Amniotic epithelial cell (primary cell): ENCODE measurements around the gene NUP98.
"Not testable (repeated sequence)": the region's sequence is repeated elsewhere in the genome, so short reads cannot be mapped to it uniquely, and the experiment has no call there.

Experiments
- DNase-seq: peaks from one replicate; pipeline ENCODE4 v3.0.0-alpha.2; 2010; ENCODE audit warnings: low read depth

The NUP98 gene

GRCh38 chr11:3826721-3827120 lies 29.4 kb upstream of the NUP98 start:
- no peak for DNase-seq

- DNase-seq: no peak
Observed at GRCh38 chr11:3825473-3826154, 28.3 kb upstream of the NUP98 start.

DNA sequence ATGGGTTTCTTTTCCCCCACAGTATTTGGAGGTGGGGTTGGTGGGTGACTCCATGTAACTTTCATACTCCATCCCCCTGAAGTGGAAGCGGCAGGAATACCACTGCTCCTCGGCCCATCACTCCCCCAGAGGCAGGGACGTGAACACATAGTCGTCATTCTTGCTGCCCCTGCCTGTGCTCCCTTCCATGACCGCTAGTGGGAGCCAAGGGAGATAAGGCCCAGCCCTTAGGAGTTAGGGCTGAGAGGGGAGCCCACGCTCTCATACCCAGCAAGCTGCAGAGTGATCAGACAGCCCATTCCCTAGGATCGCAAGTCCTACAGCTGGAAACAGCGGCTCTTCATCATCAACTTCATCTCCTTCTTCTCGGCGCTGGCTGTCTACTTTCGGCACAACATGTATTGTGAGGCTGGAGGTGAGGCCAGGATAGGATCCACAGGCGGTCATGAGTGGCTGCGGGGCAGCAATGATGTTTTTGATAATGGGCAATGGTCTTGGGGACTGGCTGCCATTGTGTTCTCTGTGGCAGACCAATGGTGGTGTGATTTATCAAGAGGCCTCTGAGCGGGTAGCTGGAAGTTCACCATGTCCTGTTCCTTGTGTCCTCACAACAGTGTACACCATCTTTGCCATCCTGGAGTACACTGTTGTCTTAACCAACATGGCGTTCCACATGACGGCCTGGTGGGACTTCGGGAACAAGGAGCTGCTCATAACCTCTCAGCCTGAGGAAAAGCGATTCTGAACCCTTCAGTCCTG lies 27.5 kb upstream of the NUP98 start:
- peak; percentile 55 for DNase-seq

DNA sequence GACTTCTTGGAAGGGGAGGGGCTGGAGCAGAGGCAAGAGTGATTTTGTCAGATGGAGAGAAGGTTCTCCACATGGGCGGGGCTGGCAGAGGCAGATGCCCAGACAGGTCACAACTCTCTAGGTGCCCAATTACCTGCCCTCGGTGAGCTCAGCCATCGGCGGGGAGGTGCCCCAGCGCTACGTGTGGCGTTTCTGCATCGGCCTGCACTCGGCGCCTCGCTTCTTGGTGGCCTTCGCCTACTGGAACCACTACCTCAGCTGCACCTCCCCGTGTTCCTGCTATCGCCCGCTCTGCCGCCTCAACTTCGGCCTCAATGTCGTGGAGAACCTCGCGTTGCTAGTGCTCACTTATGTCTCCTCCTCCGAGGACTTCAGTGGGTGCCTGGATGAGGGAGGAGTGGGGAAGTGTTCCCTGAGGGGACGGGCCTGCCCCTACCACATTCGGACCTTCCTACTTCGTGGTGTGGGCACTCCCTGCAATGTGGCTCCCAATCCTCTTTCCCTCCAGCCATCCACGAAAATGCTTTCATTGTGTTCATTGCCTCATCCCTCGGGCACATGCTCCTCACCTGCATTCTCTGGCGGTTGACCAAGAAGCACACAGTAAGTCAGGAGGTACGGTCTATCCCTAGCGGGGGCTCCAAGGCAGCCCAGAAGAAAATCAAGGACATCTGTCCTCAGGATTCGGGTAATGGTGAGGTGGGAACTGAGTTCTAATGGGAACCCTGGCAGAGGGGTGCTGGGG lies 26.6 kb upstream of the NUP98 start:
- DNase-seq: no peak

DNA sequence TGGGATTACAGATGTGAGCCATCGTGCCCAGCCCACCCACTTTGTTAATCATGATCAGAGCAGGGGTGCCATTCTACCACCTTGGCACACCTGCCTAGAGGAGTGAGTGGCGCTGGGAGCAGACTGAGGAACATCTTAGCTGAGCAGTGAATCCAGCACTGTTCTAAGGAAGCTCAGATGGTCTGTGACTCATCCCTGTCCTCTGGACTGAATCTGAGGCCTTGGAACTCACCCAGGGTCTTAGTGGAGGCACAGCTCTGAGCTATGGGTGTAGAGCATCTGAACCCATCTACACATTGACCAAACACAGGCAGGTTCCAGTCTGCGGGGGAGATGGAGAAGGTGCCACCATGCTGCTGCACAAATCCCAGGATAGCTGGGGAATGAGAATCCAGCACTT lies 25.9 kb upstream of the NUP98 start:
- peak; percentile 80 for DNase-seq

DNA sequence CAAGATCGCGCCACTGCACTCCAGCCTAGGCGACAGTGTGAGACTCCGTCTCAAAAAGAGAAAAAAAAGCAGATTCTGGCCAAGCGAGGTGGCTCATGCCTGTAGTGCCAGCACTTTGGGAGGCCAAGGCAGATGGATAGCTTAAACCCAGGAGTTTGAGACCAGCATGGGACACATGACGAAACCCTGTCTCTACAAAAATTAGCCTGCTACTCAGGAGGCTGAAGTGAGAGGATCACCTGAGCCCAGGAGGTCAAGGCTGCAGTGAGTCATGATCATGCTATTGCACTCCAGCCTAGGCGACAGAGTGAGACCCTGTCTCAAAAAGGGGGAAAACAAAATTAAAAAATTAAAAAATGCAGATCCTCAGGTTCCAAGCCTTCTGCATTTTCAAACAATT lies 25.0 kb upstream of the NUP98 start:
- no peak for DNase-seq

DNA sequence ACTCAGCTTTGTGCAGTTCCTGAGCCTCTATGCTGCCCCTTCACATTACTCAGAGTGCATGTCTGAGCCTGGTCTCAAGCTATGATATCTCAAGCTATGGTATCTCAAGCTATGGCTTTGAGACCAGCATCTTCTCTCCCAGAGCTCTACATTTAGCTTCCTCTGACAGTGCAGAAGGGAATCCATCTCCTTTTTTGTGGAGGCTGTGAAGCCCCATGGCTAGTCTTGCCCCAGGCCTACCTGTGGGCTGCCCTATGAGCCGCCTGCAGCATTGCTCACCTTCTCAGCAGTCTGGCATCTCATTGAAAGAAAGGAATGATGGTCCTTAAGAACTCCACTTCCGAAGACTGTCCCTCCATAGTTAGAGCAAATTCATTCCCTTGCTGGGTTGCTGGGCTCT lies 23.6 kb upstream of the NUP98 start:
- DNase-seq: no peak

- no peak for DNase-seq
Observed at GRCh38 chr11:3817181-3817800, 19.9 kb upstream of the NUP98 start.

GRCh38 chr11:3816673-3817072 lies 19.3 kb upstream of the NUP98 start:
- no peak for DNase-seq

DNA sequence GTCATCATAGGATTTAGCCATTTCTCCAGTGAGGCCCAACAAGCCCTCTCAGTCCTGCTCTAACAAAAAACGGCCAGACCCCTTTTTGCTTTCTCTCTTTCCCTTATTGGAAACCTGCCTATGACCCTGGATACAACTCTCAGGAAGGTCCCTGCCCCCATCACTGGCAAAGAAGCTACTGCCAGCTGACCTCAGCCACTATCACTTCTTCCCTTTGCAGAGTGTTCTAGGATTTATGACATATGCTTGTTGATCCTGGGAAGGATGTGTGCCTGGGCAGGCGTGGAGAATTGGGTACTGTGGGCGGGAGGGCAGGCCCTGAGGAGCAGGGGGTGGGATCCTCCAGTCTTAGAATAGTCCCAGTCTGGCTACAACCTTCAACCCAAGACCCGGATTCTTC lies 18.5 kb upstream of the NUP98 start:
- DNase-seq: no peak

GRCh38 chr11:3814832-3815231 lies 17.5 kb upstream of the NUP98 start:
- not testable (repeated sequence) for DNase-seq

DNA sequence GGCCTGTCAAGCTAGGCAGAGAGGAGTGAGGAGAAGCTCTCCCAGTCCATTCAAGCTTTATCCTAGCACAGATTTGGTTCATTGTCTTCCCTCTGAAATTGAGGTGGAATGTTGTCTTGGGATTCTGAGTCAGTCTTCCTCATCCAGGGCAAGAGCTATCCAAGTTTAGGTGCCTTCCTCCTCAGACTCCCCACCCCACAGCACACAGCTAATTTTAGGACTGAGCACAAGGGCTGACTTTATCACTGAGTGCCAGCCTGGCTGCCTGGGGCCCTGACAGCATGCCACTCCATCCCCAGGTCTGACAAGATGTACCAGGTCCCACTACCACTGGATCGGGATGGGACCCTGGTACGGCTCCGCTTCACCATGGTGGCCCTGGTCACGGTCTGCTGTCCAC lies 13.6 kb upstream of the NUP98 start:
- DNase-seq: no peak

GRCh38 chr11:3810446-3810845 lies 13.1 kb upstream of the NUP98 start:
- no peak for DNase-seq

DNA sequence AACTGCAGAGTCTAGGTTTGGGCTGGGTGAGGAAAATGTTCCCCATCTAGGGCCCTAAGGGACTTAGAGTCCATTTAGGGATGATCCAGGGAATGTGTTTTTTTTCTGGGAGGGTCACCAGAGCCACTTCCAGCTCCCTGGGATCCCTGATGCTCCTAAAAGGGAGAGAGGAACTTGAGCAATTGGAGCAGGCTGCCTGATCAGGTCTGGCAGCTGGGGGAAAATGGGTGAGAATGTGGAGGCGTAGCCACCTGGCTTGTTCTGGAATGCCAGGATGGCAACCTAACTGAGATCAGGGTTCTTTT lies 12.2 kb upstream of the NUP98 start:
- no peak for DNase-seq

DNA sequence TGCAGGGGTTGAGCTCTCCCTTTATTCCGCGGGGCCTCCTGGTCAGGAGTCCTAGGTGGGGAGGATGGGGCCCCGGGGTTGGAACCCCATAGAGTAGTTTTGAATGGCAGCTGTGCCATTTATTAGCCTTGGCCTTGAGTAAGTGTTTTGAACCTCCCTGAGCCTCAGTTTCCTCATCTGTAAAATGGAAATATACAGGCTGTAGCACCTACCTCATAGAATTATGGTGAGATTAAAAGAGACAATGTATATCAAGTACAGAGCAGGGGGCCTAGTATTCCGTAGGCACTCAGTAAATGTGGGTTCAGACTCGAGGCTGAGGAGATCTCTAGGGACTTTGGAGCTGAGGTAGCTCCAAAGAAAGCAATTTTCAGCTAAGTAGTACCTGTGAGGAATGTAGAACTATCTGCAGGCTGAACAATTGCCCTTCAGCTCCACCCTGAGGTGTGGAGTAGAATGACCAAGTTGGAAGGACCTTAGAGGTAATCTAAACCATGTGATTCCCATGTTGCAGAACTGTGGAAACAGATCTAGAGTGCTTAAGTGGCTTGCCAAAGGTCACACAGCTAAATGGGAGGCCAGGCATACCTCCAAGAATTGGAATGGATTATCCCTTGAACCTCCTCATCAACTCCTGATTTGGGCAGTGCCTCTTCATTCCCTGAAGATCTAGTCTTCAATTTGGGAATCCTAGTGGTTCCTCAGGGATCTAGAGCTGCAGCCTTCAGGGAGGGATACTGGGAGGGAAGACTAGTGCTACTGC lies 11.7 kb upstream of the NUP98 start:
- DNase-seq: peak; percentile 68

DNA sequence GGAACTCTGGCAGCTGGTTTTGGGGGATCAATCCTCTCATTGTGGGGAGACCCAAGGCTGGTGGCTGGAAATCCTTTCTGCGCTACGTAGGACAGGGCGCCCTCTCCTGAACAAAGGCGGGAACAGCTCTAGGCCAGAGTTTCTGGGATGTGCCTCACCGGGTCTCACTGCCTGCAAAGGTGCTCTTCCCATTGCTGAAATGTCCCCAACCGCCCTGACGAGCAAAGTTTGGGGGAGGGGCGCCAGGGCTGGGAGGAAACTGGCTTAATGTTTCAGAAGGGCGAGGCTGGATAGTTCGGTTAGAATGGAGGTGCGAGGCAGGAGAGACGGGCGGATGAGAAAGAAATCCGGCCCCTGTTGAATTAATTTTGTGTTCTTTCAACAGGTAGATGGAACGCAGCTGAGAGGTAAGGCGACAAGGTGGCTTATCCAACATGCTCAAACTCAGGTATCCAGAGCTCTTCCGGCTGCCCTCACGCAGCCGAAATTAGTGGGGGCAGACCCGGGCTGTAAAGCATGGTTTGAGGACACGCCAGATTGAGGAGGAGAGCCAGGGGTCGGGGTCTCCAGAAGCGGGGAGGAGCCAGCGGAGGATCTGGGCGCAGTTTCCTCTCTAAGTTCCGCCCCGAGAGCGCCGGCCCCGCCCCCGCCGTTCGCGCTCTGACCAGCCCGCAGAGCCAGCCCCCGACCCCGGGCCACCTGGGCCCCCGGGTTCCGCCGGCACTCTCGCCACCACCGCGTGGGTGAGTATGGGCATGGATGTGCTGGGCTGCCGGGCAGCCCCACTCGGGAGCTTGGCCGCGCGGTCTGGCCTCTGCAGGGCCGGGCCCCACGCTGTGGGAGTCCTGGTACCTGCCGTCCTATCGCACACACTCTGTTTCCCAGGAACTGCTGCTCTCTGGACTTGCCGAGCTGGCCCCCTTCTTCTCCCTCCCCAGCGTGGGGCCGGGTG lies 10.8 kb upstream of the NUP98 start, which contains the start of gene PGAP2:
Gene PGAP2 (plus strand): TSS at position 652 of the 952 bp plus-strand sequence. CDS start 2,700 bp downstream, outside the sequence.
- peak; percentile 41 for DNase-seq

- DNase-seq: peak; percentile 69
Observed at GRCh38 chr11:3803726-3804495, 6.6 kb upstream of the NUP98 start.

GRCh38 chr11:3802011-3802790 lies 4.8 kb upstream of the NUP98 start:
- DNase-seq: peak; percentile 82

GRCh38 chr11:3799873-3800272 lies 2.5 kb upstream of the NUP98 start:
- DNase-seq: no peak
